ENCODE measurements around the gene ZNHIT2. TPM values are rescaled to one million over a fixed set of nuclear protein-coding genes. Genes with fewer than 3 reads are reported as not detected.

The ZNHIT2 gene
- 11.5 TPM for total RNA-seq
- long read RNA-seq, transcript ZNHIT2-201 (1 exons, 1,306 nt) = major isoform, 35 of 35 reads
- long read RNA-seq, partial matches to known transcripts = 0 of 35 reads
- long read RNA-seq, other reads (novel, unspliced or antisense) = 0 of 35 reads

DNA sequence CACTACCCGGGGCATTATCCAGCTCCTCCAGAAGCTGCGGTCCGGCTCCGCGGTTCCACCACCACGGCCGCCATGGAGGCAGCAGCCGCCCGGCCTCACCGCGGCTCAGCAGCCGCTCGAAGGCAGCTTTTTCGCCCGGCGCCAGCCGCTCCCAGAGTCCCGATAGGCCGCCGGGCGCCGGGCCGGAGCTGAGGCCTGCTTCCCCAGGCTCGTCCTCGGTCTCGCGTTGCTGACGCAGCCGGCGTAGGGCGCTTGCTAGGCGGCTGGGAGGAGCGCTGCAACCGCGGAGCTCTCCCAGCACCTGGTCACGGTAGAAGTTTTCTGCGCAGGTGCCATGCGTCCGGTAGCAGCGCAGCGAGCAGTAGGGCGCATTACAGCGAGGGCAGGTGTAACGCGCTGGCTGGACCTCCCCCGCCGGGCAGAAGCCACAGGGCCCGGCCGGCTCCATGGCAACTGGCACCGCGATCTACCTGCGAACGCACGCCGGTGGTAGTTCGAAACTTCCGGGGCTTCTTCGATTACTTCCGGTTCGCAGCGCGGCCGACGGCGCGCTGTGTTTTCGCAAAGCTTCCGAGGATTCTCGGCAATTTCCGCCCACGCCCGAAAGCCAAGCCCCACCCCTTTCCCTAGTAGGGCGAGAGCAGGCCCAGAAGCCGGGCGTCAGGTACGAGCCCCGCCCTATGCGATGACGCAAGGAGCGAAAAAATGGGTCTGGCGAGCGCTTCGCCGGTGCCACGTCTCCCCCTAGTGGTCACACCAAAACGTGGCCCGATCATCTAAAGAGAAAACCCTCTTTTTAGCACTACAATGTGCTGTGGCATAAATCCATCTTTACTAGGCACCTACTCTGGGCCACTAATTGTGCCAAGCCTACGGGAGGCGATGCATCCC, at the start of gene ZNHIT2:
Gene ZNHIT2 (minus strand): TSS at position 496 of the 891 bp plus-strand sequence. CDS start 48 bp downstream, at position 448.
- peak; percentile 100 for DNase-seq (ENCODE audit: low spot score)

DNA sequence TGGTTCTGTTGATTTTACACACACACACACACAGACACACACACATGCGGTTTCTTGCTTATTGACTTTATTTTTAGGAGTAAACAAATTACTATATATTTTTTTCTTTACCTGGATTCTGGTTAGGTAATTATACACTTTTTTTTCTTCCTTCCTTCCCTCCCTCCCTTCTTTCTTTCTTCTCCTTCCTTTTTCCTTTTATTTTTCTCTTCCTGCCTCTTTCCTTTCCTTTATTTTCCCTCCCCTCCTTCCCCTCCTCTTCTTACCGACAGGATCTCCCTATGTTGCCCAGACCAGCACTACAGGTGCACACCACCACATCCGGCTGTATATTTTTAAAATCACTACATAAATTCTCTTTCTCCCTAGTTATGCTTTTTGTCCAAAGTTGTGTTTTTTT, 49.4 kb upstream of the ZNHIT2 start:
- no peak for DNase-seq (ENCODE audit: low spot score)

DNA sequence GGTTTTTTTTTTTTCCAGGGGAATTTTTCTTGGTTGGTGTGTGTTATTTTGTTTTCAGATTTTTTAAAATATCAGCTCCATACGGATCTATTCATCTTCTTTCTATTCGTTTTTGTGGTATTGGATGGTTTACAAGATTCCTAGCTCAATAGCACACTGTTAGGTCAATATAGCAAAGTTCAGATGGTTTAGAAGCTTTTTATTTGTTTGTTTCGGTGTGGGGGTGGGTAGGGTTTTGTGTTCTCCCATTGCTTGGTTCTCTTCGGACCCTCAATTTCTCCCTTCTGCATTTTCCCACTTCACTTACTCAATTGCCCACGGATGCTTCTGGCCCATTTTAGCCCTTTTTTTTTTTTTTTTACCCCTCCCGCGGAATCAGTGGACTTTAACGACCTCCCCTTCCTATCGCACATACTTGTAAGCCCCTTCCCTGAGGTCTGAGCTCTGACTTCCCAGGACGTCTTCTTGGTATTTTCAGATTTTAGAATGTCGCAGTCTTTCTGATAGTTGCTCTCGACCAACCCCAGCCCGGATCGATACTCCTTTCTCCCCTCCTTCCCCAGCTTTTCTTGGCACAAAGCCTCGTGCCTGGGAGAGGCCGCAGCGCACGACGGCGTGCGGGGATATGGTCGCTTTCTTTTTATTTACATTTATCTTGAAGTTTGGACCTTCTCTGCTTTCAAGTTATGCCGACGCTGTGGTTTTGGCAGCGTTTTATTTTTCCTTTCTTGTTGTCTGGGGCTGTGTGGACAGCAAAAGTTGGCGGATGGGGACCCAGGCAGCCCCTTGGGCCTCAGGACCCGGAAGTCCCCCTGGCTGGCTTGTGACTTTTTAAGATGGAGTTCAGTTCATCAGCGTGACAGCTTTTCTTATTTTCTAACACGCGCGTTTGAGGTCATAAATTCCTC, 48.2 kb upstream of the ZNHIT2 start:
- no peak for DNase-seq (ENCODE audit: low spot score)

DNA sequence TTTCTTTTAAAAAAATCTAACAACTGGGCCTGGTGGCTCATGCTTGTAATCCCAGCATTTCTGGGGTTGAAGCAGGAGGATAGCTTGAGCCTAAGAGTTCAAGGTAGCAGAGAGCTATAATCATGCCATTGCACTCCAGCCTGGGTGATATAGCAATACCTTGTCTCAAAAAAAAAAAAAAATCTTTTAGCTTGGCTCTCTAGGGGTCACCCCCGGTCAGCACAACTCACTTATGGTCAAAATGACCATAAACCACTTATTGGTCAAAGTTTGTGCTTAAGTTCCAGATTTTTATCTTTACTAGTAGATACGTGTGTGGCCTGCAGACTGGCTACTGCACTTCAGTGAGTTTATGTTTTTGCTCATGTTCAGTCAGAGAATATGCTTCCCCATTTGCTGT, 46.2 kb upstream of the ZNHIT2 start:
- no peak for DNase-seq (ENCODE audit: low spot score)

DNA sequence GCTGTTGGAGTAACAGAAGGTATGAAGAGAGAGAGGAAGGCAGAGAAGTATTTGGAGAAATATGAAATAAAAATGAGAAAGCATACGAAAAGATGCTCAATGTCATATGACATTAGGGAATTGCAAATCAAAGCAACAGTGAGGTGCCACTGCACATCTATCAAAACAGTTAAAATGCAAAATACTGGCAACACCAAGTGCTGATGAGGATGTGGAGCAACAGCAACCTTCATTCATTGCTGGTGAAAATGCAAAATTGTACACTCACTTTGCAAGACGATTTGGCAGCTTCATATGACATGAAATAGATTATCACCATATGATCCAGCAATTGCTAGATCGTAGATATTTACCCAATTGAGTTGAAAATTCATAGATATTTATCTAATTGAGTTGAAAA, 43.1 kb upstream of the ZNHIT2 start:
- no peak for DNase-seq (ENCODE audit: low spot score)

DNA sequence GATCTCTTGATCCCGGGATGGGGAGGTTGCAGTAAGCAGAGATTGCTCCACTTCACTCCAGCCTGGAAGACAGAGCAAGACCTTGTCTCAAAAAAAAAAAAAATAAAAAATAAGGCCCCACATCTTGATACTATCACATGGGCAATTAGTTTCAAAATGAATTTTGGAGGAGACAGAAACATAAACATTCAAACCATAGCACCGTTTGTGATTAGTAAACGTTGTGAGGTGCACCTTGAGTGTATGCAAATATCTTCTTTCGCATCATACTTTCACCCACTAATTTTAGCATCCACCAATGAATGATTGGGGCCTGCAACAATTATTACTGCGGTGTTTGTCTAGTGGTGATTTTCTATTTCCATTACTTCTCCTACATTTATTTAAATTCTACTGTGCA, 41.5 kb upstream of the ZNHIT2 start:
- no peak for DNase-seq (ENCODE audit: low spot score)

DNA sequence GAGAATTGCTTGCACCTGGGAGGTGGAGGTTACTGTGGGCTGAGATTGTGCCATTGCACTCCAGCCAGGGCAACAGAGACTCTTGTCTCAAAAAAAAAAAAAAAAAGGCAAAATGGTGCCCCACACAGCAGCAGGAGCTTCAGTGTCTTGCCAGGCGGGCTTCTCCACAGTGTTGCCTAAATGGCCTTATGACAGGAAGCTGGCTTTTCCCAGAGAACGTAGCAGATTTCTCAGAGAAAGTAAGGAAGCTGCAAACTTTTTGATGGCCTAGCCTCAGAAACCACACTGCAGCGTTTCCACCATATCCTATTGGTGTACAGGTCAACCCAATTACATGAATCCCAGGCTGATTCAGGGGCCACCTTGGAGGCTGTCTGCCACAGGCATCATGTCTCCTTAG, 39.8 kb upstream of the ZNHIT2 start:
- DNase-seq (ENCODE audit: low spot score) = no peak

DNA sequence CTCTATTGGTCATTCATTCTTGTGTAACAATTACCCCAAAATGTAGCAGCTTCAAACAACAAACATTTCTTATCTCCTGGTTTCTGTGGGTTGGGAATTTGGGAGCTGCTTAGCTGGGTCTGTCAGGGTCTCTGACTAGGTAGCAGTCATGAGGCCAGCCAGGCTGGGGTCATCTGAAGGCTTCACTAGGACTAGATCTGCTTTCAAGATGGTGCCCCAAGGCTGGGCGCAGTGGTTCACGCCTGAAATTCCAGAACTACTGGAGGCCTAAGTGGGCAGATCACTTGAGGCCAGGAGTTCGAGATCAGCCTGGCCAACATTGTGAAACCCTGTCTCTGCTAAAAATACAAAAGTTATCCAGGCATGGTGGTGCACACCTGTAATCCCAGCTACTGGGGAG, 39.4 kb upstream of the ZNHIT2 start:
- DNase-seq (ENCODE audit: low spot score) = no peak

DNA sequence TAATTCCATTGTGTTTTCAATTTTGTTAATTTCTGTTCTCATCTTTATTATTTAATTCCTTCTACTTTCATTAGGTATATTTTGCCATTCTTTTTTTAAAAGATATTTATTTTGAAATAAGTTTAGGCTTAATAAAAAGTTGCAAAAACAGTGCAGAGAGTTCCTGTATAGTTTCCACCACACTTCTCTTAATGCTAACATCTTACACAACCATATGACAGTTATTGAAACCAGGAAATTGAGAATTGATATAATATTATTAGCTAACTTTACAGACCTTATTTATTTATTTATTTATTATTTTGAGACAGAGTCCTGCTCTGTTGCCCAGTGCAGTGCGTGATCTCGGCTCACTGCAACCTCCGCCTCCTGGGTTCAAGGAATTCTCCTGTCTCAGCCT, 38.8 kb upstream of the ZNHIT2 start:
- DNase-seq (ENCODE audit: low spot score) = no peak

DNA sequence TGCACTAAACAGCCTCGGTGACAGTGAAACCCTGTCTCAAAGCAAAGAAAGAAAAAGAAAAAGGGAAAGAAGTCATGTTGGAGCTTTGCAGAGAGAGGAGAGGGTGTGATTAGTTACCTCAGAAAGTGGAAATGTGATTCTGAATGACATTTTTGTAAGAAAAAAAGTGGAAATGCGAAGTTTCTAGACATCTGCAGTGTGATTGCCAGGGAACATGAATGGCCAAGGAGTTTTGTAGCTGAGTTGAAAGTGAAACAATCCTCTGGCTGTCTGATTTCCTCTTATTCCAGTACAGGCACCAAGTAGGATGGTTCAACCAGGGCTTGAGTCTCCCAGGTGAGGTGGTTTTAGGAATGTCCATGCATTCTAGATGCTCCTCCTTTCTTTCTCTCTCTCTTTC, 34.6 kb upstream of the ZNHIT2 start:
- no peak for DNase-seq (ENCODE audit: low spot score)

DNA sequence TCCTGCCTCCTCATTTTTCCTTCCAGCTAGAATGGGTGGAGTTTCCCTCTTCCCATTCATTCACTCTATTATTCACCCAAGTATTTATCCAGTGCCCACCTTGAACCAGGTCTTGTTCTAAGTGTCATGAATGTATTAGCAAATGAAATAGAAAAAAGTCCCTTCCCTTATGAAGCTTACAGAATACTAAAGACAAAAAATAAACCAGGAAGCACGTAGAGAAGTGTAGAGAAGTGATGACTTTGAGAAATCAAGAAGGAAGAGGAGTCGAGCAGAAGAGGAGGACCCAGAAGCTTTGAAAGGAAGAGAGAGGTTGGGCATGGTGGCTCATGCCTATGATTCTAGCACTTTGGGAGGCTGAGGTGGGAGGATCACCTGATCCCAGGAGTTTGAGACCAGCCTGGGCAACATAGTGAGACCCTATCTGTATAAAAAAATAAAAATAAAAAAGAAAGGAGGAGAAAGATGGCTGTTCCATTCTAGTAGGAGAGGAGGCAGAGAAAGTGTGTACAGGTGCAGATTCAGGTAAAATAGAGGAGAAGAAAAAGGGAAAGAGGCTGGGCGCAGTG, 33.9 kb upstream of the ZNHIT2 start:
- peak; percentile 2 for DNase-seq (ENCODE audit: low spot score)

DNA sequence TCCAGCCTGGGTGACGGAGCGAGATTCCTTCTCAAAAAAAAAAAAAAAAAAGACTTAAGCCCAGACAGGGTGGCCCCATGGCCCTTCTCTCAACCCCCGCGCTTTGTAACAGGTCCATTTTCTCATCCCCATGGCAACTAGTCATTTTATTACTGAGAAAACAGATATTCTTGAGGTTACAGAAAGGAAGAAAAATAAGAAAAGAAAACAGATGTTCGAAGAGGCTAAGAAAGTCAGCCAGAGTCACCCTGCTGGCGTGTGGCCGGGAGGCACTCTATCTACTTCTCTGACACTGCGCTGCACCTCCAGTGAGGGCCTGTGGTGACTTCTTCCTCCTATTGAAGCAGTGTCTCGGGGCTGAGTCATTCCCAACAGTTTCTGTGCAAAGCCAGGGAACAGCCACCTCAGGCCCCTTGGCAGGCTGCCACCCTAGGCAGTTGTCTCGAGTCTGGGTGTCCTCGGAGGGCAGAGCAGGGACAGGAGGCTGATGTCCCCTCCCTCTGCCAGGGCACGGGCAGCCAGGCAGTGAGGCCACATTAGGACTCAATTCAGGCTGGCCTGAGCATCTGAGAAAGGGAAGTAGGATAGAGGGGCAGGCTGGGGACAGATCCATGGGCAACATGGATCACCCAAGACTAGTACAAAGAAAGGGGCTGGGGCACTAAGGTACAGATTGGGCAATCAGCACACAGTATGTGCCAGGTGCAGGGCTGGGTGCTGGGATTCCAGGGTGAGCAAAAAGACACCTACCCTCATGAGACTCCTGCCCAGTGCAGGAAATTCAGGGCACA, 33.2 kb upstream of the ZNHIT2 start:
- peak; percentile 94 for DNase-seq (ENCODE audit: low spot score)

DNA sequence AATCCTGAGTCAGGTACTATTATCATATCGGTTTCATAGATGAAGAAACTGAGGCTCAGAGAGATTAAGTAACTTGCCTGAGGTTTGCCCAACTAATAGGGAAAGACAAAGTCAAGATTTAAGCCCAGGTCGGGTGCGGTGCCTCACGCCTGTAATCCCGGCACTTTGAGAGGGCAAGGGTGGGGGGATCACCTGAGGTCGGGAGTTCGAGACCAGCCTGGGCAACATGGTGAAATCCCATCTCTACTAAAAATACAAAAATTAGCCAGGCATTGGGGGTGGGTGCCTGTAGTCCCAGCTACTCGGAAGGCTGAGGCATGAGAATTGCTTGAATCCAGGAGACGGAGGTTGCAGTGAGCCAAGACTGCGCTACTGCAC, 32.6 kb upstream of the ZNHIT2 start:
- peak; percentile 51 for DNase-seq (ENCODE audit: low spot score)

DNA sequence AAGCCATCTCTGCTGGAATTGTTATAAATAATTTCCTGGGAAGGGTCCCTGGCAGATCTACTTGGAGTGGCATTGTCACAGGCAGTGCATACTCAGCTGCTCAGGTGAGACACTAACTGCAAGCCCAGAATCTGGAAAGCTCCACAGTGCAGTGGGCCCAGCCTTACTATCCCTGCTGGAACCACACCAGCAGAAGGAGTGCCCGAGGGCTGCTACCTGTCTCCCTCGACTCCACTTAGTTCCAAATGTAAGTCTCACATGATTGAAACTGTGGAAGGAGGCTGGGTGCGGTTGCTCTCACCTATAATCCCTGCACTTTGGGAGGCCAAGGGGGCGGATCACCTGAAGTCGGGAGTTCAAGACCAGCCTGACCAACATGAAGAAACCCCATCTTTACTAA, 31.2 kb upstream of the ZNHIT2 start:
- peak; percentile 62 for DNase-seq (ENCODE audit: low spot score)

DNA sequence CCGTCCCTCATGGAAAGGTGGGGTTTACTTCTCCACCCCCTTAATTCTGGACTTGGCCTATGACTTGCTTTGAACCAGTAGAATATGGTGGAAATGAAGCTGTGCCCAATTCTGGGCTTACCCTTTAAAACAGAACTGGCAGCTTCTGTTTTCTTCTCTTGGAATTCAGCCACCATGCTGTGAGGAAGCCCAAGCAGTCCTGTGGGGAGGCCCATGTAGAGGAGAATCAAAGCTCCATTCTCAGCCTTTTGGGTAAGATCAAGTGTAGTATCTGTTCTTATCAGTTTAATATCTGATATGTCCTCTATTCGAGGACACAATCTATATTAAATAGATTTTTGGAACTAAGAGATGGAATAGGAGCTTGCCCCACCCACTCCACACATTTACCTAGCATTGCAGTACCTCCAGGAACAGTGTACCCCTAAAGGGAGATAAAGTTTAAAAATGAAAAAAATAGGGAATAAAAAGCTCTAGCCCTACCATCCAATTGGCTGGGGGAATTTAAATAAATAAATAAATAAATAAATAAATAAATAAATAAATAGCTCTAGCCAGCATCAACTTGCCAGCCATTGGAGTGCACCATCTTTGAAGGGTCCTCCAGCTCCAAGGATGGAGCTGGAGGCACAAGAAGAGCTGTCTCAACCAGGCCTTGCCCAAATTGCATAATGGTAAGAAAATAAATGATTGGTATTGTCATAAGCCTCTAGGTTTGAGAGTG, 30.0 kb upstream of the ZNHIT2 start:
- no peak for DNase-seq (ENCODE audit: low spot score)

DNA sequence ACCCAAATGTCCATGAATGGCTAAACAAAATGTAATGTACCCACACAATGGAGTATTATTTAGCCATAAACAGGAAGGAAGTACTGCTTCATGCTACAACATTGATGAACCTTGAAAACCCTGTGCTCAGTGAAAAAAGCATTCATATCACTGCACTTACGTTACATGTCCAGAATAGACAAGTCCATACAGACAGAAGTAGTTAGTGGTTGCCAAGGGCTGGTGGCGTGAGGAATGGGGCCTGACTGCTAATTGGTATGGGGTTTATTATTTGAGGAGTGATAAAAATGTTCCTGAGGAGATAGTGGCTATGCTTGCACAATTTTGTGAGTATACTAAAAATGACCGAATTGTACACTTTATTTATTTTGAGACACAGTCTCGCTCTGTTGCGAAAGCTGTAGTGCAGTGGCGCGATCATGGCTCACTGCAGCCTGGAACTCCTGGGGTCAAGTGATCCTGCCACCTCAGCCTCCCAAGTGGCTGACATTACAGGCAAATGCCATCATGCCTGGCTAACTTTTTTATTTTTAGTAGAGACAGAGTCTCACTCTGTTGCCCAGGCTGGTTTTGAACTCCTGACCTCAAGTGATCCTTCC, 24.5 kb upstream of the ZNHIT2 start:
- peak; percentile 16 for DNase-seq (ENCODE audit: low spot score)

DNA sequence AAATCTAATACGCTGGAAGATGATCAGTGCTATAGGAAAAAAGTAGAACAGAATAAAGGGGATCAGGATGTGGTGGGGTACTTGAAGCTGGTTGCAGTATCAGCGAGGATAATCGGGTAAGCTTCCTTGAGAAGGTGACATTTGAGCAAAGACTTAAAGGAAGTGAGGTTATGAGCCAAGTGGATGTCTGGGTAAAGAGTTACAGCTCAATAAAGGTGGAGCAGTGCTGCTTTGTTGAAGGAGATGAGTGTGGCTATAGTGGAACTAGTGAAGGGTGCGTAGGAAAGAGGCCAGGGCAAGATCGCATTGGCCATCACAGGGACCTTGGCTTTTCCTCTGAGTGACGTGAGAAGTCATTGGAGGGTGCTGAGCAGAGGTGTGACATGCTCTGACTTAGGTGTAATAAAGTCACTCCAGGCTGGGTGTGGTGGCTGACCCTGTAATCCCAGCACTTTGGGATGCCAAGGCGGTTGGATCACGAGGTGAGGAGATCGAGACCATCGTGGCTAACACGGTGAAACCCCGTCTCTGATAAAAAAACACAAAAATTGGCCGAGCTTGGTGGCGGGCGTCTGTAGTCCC, 19.1 kb upstream of the ZNHIT2 start:
- DNase-seq (ENCODE audit: low spot score) = peak; percentile 5

DNA sequence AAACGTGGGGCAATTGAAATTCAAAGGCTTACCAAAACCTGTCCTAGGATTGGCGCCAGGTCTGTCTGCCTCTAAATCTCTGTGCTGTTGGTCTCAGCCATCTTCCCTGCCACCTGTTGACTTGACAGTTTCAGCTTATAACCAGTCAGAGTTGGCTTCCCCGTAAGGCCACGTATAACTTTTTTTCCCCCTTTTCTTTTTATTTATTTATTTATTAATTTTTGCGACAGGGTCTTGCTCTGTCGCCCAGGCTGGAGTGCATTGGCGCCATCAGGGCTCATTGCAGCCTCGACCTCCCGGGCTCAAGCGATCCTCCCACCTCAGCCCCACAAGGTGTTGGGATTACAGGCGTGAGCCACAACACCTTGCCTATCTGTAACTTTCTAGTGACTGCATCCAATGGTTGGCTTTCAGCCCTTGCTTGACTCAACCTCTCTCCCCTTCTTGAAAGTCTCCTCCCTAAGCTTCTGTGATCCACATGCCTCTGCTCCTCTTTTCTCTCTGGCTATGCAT, 18.2 kb upstream of the ZNHIT2 start:
- peak; percentile 51 for DNase-seq (ENCODE audit: low spot score)
